ENCODE results near the gene CALN1.

The CALN1 gene

DNA sequence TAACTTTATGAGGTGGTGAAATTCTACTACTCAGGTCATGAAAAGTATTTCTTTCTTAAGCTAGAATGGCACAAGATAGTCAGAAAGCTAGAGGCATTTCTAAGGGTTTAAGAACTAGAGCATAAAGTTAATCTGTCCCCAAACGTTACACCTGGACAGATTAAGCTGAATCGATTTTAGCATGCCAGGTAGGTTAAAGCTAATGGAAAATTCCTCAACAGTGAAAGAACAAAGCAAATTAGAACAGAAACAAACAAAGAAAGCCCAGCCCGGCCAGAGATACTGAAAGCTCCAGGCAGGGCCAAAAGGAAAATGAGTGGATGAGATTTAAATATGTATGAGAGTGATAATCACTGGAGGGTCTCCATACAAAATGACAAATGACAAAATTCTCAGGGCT, 293.8 kb downstream of the CALN1 start:
- Histone ChIP-seq H3K4me1 (ENCODE audit: control insufficient read depth, insufficient read depth, low read length) (no peaks in the 10 kb centered on the region), H3K36me3 (ENCODE audit: control insufficient read depth in 2 of 2, insufficient read depth in 1 of 2, low read length in 2 of 2) (no peaks in the 10 kb centered on the region), H3K27ac (ENCODE audit: extremely low read depth, low read depth, low read length) (no peak overlapping the region), H3K9me3 (ENCODE audit: control insufficient read depth, insufficient read depth, low read depth, low read length) (no peaks in the 10 kb centered on the region), H3K4me3 (ENCODE audit: low read depth, low read length) (no peak overlapping the region)
- CTCF ChIA-PET, result no interaction called here
- no peak for TF ChIP-seq ZNF169 (tag by site-specific recombination; IDR thresholded peaks at IDR 0.05)
- no peak for TF ChIP-seq SALL2 (tag by site-specific recombination; IDR thresholded peaks at IDR 0.05; ENCODE audit: borderline replicate concordance)
- no peak for TF ChIP-seq ZNF555 (tag by site-specific recombination; conservative IDR thresholded peaks at IDR 0.05)
- TF ChIP-seq, protein P1, sequence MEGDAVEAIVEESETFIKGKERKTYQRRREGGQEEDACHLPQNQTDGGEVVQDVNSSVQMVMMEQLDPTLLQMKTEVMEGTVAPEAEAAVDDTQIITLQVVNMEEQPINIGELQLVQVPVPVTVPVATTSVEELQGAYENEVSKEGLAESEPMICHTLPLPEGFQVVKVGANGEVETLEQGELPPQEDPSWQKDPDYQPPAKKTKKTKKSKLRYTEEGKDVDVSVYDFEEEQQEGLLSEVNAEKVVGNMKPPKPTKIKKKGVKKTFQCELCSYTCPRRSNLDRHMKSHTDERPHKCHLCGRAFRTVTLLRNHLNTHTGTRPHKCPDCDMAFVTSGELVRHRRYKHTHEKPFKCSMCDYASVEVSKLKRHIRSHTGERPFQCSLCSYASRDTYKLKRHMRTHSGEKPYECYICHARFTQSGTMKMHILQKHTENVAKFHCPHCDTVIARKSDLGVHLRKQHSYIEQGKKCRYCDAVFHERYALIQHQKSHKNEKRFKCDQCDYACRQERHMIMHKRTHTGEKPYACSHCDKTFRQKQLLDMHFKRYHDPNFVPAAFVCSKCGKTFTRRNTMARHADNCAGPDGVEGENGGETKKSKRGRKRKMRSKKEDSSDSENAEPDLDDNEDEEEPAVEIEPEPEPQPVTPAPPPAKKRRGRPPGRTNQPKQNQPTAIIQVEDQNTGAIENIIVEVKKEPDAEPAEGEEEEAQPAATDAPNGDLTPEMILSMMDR (tag by site-specific recombination; IDR thresholded peaks at IDR 0.05), result no peak
- TF ChIP-seq ZNF830 (tag by site-specific recombination; IDR thresholded peaks at IDR 0.05; ENCODE audit: low read depth), result no peak
- no peak for TF ChIP-seq KLF16 (tag by site-specific recombination; IDR thresholded peaks at IDR 0.05)
- no peak for TF ChIP-seq ZNF37A (tag by site-specific recombination; IDR thresholded peaks at IDR 0.05)
- TF ChIP-seq ZNF664 (tag by site-specific recombination; IDR thresholded peaks at IDR 0.05), result no peak
- TF ChIP-seq, protein P2, sequence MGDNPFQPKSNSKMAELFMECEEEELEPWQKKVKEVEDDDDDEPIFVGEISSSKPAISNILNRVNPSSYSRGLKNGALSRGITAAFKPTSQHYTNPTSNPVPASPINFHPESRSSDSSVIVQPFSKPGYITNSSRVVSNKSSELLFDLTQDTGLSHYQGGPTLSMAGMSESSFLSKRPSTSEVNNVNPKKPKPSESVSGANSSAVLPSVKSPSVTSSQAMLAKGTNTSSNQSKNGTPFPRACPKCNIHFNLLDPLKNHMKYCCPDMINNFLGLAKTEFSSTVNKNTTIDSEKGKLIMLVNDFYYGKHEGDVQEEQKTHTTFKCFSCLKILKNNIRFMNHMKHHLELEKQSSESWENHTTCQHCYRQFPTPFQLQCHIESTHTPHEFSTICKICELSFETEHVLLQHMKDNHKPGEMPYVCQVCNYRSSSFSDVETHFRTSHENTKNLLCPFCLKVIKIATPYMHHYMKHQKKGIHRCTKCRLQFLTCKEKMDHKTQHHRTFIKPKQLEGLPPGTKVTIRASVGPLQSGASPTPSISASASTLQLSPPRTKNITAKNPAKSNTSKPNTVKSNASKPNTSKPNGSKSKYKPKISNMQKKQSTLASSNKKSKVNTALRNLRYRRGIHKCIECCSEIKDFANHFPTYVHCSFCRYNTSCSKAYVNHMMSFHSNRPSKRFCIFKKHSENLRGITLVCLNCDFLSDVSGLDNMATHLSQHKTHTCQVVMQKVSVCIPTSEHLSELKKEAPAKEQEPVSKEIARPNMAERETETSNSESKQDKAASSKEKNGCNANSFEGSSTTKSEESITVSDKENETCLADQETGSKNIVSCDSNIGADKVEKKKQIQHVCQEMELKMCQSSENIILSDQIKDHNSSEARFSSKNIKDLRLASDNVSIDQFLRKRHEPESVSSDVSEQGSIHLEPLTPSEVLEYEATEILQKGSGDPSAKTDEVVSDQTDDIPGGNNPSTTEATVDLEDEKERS (tag by site-specific recombination; IDR thresholded peaks at IDR 0.05), result no peak
- no peak for TF ChIP-seq SETDB1 (IDR thresholded peaks at IDR 0.05; ENCODE audit: insufficient read length, low read length)
- no peak for TF ChIP-seq ZNF776 (tag by site-specific recombination; IDR thresholded peaks at IDR 0.05; ENCODE audit: borderline replicate concordance)
- TF ChIP-seq ZNF157 (tag by site-specific recombination; IDR thresholded peaks at IDR 0.05), result no peak
- TF ChIP-seq, protein P3, sequence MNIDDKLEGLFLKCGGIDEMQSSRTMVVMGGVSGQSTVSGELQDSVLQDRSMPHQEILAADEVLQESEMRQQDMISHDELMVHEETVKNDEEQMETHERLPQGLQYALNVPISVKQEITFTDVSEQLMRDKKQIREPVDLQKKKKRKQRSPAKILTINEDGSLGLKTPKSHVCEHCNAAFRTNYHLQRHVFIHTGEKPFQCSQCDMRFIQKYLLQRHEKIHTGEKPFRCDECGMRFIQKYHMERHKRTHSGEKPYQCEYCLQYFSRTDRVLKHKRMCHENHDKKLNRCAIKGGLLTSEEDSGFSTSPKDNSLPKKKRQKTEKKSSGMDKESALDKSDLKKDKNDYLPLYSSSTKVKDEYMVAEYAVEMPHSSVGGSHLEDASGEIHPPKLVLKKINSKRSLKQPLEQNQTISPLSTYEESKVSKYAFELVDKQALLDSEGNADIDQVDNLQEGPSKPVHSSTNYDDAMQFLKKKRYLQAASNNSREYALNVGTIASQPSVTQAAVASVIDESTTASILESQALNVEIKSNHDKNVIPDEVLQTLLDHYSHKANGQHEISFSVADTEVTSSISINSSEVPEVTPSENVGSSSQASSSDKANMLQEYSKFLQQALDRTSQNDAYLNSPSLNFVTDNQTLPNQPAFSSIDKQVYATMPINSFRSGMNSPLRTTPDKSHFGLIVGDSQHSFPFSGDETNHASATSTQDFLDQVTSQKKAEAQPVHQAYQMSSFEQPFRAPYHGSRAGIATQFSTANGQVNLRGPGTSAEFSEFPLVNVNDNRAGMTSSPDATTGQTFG (tag by site-specific recombination; IDR thresholded peaks at IDR 0.05; ENCODE audit: borderline replicate concordance), result no peak
- TF ChIP-seq ZNF302 (tag by site-specific recombination; IDR thresholded peaks at IDR 0.05; ENCODE audit: low read depth), result no peak
- no peak for TF ChIP-seq ZNF223 (tag by site-specific recombination; IDR thresholded peaks at IDR 0.05)
- TF ChIP-seq ZNF324 (tag by site-specific recombination; IDR thresholded peaks at IDR 0.05), result no peak
- TF ChIP-seq ZNF529 (tag by site-specific recombination; IDR thresholded peaks at IDR 0.05; ENCODE audit: insufficient replicate concordance), result no peak
- no peak for TF ChIP-seq ZSCAN16 (tag by site-specific recombination; IDR thresholded peaks at IDR 0.05)
- no peak for TF ChIP-seq GLI2 (tag by site-specific recombination; IDR thresholded peaks at IDR 0.05; ENCODE audit: borderline replicate concordance, low read depth)
- TF ChIP-seq ZNF266 (tag by site-specific recombination; IDR thresholded peaks at IDR 0.05; ENCODE audit: low read depth), result no peak
- POLR2A ChIA-PET, result no interaction called here

DNA sequence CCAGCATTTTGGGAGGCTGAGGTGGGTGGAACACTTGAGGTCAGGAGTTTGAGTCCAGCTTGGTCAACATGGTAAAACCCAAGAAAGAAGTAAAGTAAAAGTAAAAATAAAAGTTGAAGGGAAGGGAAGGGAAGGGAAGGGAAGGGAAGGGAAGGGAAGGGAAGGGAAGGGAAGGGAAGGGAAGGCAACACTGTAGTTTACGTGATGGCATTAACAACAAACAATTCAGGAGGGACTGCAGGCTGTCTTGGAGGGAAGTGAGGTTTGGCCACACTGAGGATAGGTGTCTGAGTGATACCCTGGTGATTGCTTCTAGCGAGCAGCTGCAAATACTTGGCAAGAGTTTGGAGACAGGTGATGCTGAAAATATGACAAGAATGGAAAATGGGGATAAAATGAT, 298.0 kb downstream of the CALN1 start:
- H3K4me3 ChIP-seq (ENCODE audit: low read depth, low read length), result no peak overlapping the region
- no peaks in the 10 kb centered on the region for H3K36me3 ChIP-seq (ENCODE audit: control insufficient read depth in 2 of 2, insufficient read depth in 1 of 2, low read length in 2 of 2)
- H3K9me3 ChIP-seq (ENCODE audit: control insufficient read depth, insufficient read depth, low read depth, low read length), result no peaks in the 10 kb centered on the region
- no peaks in the 10 kb centered on the region for H3K4me1 ChIP-seq (ENCODE audit: control insufficient read depth, insufficient read depth, low read length)
- CTCF ChIA-PET, result no interaction called here
- no peak overlapping the region for H3K27ac ChIP-seq (ENCODE audit: extremely low read depth, low read depth, low read length)
- POLR2A ChIA-PET, result no interaction called here
- no peak for TF ChIP-seq ZNF830 (tag by site-specific recombination; IDR thresholded peaks at IDR 0.05; ENCODE audit: low read depth)
- no peak for TF ChIP-seq PRDM6 (tag by site-specific recombination; IDR thresholded peaks at IDR 0.05)
- TF ChIP-seq, protein P4, sequence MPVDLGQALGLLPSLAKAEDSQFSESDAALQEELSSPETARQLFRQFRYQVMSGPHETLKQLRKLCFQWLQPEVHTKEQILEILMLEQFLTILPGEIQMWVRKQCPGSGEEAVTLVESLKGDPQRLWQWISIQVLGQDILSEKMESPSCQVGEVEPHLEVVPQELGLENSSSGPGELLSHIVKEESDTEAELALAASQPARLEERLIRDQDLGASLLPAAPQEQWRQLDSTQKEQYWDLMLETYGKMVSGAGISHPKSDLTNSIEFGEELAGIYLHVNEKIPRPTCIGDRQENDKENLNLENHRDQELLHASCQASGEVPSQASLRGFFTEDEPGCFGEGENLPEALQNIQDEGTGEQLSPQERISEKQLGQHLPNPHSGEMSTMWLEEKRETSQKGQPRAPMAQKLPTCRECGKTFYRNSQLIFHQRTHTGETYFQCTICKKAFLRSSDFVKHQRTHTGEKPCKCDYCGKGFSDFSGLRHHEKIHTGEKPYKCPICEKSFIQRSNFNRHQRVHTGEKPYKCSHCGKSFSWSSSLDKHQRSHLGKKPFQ (tag by site-specific recombination; IDR thresholded peaks at IDR 0.05), result no peak
- TF ChIP-seq REPIN1 (tag by site-specific recombination; IDR thresholded peaks at IDR 0.05; ENCODE audit: low read depth), result no peak
- TF ChIP-seq ZBTB26 (tag by site-specific recombination; optimal IDR thresholded peaks at IDR 0.05), result no peak
- TF ChIP-seq ZFP37 (tag by site-specific recombination; IDR thresholded peaks at IDR 0.05), result no peak
